Keratinocyte (primary cell): ENCODE measurements around the gene SLC23A1.

ENCODE experiments used
- CTCF ChIP-seq, 3 experiments: IDR thresholded peaks in 1 of 3; conservative IDR thresholded peaks in 1 of 3; optimal IDR thresholded peaks in 1 of 3; 2 replicates in 2 of 3; 3 replicates in 1 of 3; pipeline versions ENCODE3 to v1.5.1; 2011; ENCODE audit warnings: low read length in 3 of 3, mild to moderate bottlenecking in 3 of 3, moderate library complexity in 2 of 3, control low read depth in 1 of 3, inconsistent platforms in 1 of 3; ENCODE audit not compliant: insufficient read depth in 2 of 3; ENCODE audit errors: extremely low read depth in 1 of 3
- EZH2 ChIP-seq: IDR thresholded peaks from one replicate; pipeline ENCODE4 v1.6.1; 2012; ENCODE audit warnings: inconsistent platforms, mild to moderate bottlenecking, low read length, moderate library complexity

- no peak for TF ChIP-seq CTCF (optimal IDR thresholded peaks at IDR 0.05 in 1 of 3, IDR thresholded peaks at IDR 0.05 in 1 of 3, conservative IDR thresholded peaks at IDR 0.05 in 1 of 3; ENCODE audit: extremely low read depth in 1 of 3, insufficient read depth in 2 of 3, low read length in 3 of 3)
- TF ChIP-seq EZH2 = no peak
Observed at GRCh38 chr5:139430015-139430414, 46.9 kb upstream of the SLC23A1 start.
